Erythroblast (primary cell): ENCODE measurements around the gene HDGFL2.

ENCODE experiments used
- GATA1 ChIP-seq: IDR thresholded peaks from 2 replicates; pipeline ENCODE4 v1.6.1; 2011; ENCODE audit warnings: low read depth, mild to moderate bottlenecking, control low read depth, low read length, moderate library complexity
- POLR2A ChIP-seq: IDR thresholded peaks from 2 replicates; pipeline ENCODE4 v1.6.1; 2011; ENCODE audit warnings: mild to moderate bottlenecking, low read length

DNA sequence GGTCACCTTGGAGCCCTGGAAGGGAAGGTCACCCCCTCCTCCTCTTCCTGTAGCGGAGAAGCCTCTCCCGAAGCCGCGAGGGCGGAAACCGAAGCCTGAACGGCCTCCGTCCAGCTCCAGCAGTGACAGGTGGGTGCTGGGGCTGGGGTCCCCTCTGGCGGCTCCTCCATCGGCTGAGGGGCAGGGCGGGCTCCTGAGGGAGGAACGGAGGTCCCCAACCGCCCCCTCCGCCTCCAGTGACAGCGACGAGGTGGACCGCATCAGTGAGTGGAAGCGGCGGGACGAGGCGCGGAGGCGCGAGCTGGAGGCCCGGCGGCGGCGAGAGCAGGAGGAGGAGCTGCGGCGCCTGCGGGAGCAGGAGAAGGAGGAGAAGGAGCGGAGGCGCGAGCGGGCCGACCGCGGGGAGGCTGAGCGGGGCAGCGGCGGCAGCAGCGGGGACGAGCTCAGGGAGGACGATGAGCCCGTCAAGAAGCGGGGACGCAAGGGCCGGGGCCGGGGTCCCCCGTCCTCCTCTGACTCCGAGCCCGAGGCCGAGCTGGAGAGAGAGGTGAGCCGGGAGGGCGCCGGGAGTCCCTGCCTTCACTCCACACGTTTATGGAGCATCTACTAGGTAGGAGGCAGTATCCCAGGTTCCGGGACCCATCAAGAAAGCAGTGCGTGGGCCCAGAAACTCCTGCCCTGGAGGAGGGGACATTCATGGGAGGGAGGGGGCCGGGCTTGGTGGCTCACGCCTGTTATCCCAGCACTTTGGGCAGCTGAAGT is 22.0 kb downstream of the HDGFL2 start:
- no peak for TF ChIP-seq POLR2A
- TF ChIP-seq GATA1 = no peak
